GM18505 (cell line): Measurements from ENCODE around the gene ATG9B.
"Not testable (repeated sequence)": the region's sequence is repeated elsewhere in the genome, so short reads cannot be mapped to it uniquely, and the experiment has no call there.

Experiments
- ATAC-seq: cut with Tn5 transposase; IDR thresholded peaks from one replicate; pipeline ENCODE4 v1.9.1; 2021; ENCODE audit not compliant: unreplicated experiment
- POLR2A ChIP-seq: IDR thresholded peaks from 4 replicates; pipeline ENCODE4 v1.6.1; 2011; ENCODE audit warnings: borderline replicate concordance; ENCODE audit not compliant: insufficient read depth, insufficient read length; ENCODE audit errors: extremely low read depth

Gene ATG9B

DNA sequence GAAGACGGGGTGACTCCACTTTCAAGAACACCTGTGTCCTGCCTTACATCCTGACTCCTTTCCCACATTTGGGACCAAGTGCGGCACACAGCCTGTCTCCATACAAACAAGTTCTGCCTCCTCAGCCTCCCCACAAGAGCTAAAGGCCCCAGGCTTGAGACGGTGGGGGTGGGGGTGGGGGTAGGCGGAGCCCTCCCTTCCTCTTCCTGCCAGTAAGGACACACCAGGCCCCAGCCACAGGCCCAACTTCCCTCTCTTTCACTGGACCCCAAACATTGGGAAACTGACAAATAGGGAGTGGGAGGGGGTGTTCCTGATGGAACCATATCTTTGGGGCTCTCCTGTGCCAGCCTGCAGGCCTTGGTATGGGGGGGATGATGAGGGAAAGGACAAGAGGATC lies 28.8 kb upstream of the ATG9B start:
- no peak for ATAC-seq
- no peak for TF ChIP-seq POLR2A

DNA sequence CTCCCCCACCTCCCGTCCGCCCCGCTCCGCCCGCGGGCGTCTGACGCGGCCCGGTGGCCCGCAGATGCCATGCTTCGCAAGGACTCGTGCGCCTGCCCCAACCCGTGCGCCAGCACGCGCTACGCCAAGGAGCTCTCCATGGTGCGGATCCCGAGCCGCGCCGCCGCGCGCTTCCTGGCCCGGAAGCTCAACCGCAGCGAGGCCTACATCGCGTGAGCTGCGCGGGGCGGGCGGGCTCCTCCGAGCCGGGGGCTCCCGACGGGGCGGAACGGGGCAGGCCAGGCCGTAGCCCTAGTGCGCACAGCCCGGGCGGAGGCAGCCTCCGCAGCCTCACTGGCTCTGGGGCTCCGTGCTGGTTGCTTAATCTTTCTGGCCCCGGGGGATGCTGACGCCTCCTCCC lies 26.8 kb upstream of the ATG9B start:
- TF ChIP-seq POLR2A = no peak
- no peak for ATAC-seq

DNA sequence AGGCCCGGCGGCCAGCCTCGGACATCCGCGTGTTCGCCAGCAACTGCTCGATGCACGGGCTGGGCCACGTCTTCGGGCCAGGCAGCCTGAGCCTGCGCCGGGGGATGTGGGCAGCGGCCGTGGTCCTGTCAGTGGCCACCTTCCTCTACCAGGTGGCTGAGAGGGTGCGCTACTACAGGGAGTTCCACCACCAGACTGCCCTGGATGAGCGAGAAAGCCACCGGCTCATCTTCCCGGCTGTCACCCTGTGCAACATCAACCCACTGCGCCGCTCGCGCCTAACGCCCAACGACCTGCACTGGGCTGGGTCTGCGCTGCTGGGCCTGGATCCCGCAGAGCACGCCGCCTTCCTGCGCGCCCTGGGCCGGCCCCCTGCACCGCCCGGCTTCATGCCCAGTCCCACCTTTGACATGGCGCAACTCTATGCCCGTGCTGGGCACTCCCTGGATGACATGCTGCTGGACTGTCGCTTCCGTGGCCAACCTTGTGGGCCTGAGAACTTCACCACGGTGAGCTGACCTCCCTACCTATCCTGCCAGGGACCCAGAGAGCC lies 24.7 kb upstream of the ATG9B start:
- no peak for ATAC-seq
- TF ChIP-seq POLR2A = no peak

DNA sequence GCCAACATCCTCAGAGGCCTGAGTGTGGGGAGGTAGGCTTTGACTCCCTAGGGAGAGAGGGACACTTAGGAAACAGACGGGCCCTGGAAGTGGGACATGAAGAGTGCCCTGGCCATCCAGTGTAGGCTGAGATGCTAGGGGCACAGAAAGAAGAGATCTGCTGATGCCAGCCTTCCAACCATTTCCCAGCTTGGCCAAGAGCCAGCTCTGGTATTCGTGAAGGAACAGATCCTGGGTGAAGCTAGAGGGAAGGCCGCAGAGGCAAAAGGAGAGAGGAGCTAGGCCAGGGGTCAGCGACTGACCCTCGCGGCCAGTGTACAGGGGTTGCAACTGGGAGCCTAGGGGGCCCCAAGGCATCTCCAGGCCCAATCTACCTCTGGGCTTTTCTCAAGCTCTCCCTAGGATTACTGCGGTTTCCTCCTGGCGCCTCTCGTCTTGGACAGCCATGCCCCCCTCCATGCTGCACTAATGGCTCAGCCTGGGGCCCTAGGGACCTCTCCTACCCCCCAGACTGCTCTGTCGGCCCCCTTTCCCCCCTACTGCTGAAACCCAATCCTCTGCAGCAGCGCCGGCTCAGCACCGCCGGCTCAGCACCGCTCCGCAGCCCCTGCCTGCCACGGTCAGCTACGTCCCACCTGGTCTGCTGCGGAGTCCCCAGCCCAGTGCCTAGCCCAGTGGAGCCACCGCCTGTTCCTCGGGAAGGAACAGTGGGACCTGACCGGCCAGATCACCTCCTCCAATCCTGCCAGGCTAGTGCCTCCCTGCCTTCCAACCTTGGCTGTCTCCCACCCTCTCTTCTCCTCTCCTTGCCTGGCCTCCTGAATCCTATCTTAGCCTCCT lies 23.9 kb upstream of the ATG9B start, which contains the start of gene ASIC3:
ASIC3 (plus strand) TSS at position 556 of the 840 bp plus-strand sequence. CDS start 355 bp downstream, outside the sequence.
- ATAC-seq = no peak
- no peak for TF ChIP-seq POLR2A

DNA sequence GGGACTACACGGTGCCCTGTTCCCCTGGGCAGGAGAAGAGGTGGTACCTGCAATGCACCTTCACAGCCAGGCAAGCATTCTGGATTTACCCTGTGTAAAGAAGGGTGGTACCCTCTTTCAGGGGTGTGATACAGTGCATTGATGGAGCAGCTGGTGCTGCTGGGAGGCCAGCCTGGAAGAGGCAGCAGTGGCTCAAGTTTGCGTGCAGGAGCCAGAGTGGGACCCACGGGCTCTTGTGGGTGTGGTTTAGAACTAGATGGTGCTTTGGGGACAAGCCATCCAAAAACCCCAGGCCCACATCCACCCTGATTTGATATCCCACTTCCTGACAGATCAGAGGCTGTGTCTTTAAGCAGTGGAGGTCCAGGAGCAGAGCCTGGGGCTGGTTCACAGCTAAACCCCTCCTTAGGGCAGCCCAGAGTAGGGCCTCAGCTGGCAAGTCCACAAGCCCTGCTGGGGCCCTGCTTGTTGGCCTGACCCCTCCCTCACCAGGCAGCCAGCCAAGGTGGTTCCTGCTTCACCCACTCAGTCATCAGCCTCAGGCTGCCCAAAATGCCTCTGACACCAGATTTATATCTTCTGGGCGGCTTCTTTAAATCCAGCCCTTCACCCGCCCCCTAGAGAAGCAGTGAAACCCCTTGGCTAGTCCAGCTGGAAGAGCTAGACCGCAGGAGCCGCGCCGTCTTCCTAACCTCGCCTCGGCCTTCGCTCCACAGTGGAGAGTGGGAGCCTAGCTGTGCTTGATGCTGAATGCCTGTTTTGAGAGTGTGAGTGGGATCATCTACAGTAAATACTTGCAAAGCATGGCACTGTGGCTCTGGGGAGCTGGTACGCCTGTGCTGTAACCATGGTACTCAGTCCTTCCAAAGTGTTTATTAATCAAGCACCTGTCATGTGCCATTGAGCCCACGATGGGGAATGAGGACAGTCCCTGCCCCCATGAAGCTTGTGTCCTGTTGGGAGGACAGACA lies 22.6 kb upstream of the ATG9B start:
- no peak for TF ChIP-seq POLR2A
- no peak for ATAC-seq

DNA sequence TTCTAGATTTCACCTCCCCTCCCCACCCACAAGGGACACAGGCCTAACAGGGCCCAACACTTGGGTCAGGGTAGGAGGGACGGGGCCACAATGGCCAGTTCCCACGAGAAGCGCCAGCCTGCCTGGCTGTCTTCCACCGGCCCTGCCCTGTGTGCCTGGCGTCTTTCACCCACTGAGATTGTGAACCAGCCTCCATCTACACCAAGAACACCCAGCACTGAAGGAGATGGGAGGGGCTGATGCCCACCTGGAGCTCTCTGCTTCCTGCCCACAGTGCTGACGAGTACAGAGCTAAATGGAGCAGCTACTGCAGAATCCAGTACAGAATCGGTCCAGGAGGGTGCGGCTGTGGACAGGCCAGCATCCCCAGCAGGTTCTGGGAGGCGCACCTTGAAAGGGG lies 21.7 kb upstream of the ATG9B start:
- no peak for TF ChIP-seq POLR2A
- no peak for ATAC-seq

DNA sequence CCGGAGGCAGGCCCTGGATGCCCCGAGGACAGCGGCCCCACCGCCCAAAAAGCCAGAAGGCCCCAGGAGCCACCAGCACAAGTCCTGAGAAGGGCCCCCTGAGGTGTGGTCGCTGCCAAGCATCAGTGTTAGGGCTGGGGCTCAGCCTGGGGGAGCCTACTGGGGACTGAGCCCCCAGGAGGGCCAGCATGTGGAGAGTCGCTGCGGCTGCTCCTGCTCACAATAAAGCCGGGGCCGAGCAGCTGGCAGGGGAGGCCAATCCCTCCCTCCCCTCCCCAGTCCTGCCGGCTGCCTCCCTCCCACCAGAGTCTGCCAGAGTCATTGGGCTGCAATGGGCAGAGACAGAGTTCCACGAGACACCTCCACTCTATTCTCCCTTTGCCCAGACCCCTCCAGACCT lies 21.0 kb upstream of the ATG9B start:
- TF ChIP-seq POLR2A = no peak
- ATAC-seq = no peak

DNA sequence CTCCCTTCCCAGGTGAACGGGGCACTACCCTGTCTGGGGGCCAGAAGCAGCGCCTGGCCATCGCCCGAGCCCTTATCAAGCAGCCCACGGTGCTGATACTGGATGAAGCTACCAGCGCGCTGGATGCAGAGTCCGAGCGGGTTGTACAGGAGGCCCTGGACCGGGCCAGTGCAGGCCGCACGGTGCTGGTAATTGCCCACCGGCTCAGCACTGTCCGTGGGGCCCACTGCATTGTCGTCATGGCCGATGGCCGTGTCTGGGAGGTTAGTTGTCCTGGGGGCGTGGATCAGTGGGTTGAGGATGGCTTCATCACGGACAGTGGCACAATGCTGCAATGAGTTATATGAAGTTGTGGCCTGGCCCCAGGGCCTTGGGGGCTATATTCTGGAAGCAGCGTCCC lies 19.7 kb upstream of the ATG9B start:
- no peak for ATAC-seq
- TF ChIP-seq POLR2A = no peak

DNA sequence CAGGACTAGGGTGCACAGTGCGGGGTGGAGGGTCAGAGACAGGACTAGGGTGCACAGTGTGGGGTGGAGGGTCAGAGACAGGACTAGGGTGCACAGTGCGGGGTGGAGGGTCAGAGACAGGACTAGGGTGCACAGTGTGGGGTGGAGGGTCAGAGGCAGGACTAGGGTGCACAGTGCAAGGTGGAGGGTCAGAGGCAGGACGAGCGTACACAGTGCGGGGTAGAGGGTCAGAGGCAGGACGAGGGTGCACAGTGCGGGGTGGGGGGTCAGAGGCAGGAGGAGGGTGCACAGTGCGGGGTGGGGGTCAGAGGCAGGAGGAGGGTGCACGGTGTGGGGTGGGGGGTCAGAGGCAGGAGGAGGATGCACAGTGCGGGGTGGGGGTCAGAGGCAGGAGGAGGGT lies 19.2 kb upstream of the ATG9B start:
- ATAC-seq = not testable (repeated sequence)

DNA sequence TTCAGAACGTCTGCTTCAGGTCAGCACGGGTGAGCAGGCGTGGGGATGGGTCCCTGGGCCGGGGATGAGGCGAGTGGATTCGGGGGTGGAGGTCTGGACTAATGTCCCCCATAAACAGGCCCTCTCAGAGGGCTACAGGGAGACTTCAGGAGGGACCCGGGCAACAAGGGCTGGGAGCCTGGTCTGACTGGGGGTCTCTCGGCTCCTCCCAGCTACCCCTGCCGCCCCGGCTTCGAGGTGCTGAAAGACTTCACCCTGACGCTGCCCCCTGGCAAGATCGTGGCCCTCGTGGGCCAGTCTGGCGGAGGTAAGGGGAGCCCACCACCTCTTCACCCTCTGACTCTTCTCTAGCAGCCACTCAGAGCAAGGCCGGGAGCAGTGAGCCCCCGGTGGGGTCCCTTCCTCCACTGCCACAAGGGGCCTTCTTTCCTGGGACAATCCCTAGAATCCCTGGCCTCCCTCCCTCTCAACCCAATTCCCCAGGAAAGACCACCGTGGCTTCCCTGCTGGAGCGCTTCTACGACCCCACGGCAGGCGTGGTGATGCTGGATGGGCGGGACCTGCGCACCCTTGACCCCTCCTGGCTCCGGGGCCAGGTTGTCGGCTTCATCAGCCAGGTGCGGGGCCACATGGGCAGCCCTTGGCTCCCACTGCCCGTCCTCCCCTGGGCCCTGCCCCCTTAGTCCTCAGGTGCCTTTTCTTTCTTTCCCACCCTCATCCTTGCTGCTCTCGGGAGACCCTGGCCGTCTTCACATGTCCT lies 16.5 kb upstream of the ATG9B start:
- no peak for ATAC-seq

DNA sequence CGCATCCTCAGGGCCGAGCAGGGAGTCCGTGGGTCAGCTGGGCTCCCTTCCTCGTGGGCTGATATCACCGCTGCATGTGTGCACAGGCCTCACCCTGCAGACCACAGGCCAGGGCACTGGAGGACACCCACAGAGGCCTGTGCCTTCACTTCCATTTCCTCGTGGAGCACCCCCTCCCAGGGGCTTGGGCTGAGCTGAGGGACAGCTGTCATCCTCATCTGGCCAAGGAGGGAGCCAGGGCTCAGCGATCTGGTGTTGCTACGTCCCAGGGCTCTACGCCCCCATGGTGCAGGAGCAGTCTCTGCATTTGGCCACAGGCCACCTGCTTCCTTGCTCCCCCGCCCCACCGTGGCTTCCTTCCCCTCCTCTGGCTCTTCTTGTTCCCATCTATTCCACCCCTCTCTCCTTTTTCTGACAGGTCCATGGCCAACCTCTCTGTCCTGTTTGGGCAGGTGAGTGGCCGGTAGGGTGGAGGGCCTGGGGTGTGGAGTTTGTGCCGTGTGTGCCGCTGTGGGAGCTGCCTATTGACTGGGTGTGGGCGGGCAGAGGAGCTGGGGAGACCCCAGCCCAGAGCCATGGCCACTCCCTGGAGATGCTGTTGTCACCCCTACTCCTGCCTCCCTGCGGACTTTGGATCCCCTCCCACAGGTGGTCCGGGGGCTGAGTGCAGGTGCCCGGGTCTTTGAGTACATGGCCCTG lies 15.7 kb upstream of the ATG9B start:
- no peak for TF ChIP-seq POLR2A
- ATAC-seq = no peak

More for the DNA sequence above, 16.5 kb upstream of the ATG9B start:
- TF ChIP-seq POLR2A = no peak
